ENCODE measurements around the gene CNTLN. TPM values are rescaled to one million over a fixed set of nuclear protein-coding genes. Genes with fewer than 3 reads are reported as not detected.
A peak's percentile ranks its signal among the peaks of the same experiment; 100 is the strongest.

The CNTLN gene
- total and polyA plus RNA-seq, 2 experiments from 2014 or later, result 17.7 to 21.8 TPM

DNA sequence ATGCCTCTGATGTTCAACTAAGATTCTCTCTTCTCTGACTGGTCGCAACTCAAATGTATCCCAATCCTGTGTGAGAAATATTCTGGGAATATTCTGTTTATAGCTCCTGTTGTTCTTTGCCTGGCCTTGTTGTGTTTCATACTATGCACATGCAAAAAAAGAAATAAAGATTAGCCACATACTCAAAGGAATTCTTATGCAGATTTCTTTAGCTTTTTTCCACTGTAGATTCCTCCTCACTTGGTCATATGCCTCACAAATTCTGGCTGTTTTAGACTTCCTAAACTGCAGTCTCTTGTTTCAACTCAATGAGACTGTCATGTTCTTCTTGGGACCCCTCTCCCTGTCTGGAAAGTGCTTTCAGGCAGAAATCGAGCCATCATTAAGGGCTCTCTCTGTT is 226.5 kb downstream of the CNTLN start:
- H3K36me3 ChIP-seq (ENCODE audit: insufficient read depth), result no peaks in the 10 kb centered on the region
- ATAC-seq, result no peak
- no peaks in the 10 kb centered on the region for H4K20me1 ChIP-seq (replicated peaks; ENCODE audit: insufficient read depth)
- DNase-seq (ENCODE audit: low spot score), result no peak
- H3K4me3 ChIP-seq, result no peak overlapping the region
- TF ChIP-seq, protein P1, sequence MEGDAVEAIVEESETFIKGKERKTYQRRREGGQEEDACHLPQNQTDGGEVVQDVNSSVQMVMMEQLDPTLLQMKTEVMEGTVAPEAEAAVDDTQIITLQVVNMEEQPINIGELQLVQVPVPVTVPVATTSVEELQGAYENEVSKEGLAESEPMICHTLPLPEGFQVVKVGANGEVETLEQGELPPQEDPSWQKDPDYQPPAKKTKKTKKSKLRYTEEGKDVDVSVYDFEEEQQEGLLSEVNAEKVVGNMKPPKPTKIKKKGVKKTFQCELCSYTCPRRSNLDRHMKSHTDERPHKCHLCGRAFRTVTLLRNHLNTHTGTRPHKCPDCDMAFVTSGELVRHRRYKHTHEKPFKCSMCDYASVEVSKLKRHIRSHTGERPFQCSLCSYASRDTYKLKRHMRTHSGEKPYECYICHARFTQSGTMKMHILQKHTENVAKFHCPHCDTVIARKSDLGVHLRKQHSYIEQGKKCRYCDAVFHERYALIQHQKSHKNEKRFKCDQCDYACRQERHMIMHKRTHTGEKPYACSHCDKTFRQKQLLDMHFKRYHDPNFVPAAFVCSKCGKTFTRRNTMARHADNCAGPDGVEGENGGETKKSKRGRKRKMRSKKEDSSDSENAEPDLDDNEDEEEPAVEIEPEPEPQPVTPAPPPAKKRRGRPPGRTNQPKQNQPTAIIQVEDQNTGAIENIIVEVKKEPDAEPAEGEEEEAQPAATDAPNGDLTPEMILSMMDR (conservative IDR thresholded peaks at IDR 0.05; ENCODE audit: low read depth in 2 of 2), result no peak
- no peaks in the 10 kb centered on the region for H3K9me2 ChIP-seq (ENCODE audit: insufficient read depth)
- Mint-ChIP-seq H3K4me3 (no peak overlapping the region), H3K27me3 (ENCODE audit: insufficient read depth, low read depth, poor library complexity) (no peaks in the 10 kb centered on the region), H3K4me1 (peaks cover 12% of the 10 kb centered on the region), H3K27ac (peak overlapping the region; percentile 88), H3K36me3 (ENCODE audit: low read depth) (peaks cover 11% of the 10 kb centered on the region; the same call in 2 of the 3 replicates), H3K9me3 (peaks cover 7% of the 10 kb centered on the region; the same call in 2 of the 3 replicates)
- H3F3A ChIP-seq (replicated peaks; ENCODE audit: low read depth), result no peaks in the 10 kb centered on the region
- H3K4me2 ChIP-seq, result no peak overlapping the region
- peak overlapping the region; percentile 17; the same call in 1 of the 2 replicates for H3K27ac ChIP-seq (ENCODE audit: low read depth)
- H3K79me2 ChIP-seq (replicated peaks; ENCODE audit: insufficient read depth), result no peaks in the 10 kb centered on the region
- H2AFZ ChIP-seq, result no peak overlapping the region
- H3K4me1 ChIP-seq (ENCODE audit: insufficient read depth), result peaks cover 5% of the 10 kb centered on the region
- H3K27me3 ChIP-seq (ENCODE audit: insufficient read depth), result no peaks in the 10 kb centered on the region

DNA sequence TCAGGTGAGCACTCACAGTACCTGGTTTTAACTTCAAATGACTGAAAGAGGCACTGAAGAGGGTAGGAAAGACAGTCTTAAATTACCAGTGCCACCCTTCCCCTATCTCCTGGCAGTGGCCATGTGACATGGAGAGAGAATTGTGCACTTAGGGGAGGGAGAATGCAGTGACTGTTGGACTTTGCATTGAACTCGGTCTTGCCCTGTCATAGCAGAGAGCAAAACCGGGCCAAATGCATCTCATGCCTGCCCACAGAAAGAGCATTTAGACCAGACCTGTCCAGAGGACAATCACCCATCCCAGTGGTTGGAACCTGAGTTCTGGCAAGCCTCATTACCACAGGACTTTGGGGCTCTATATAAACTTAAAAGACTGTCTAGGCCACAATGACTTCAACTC is 232.2 kb downstream of the CNTLN start:
- Mint-ChIP-seq H3K36me3 (ENCODE audit: low read depth) (peaks cover 59% of the 10 kb centered on the region), H3K27ac (no peak overlapping the region), H3K9me3 (peaks cover 7% of the 10 kb centered on the region; the same call in 2 of the 3 replicates), H3K4me3 (no peak overlapping the region), H3K4me1 (no peaks in the 10 kb centered on the region), H3K27me3 (ENCODE audit: insufficient read depth, low read depth, poor library complexity) (no peaks in the 10 kb centered on the region)
- peaks cover 15% of the 10 kb centered on the region; the same call in 1 of the 2 replicates for H3K9me2 ChIP-seq (ENCODE audit: insufficient read depth)
- no peaks in the 10 kb centered on the region for H3K36me3 ChIP-seq (ENCODE audit: insufficient read depth)
- no peak overlapping the region for H3K4me2 ChIP-seq
- no peaks in the 10 kb centered on the region for H3F3A ChIP-seq (replicated peaks; ENCODE audit: low read depth)
- DNase-seq (ENCODE audit: low spot score) (no peak), ATAC-seq (no peak)
- H3K4me1 ChIP-seq (ENCODE audit: insufficient read depth), result no peaks in the 10 kb centered on the region
- H2AFZ ChIP-seq, result no peak overlapping the region
- no peaks in the 10 kb centered on the region for H3K79me2 ChIP-seq (replicated peaks; ENCODE audit: insufficient read depth)
- H4K20me1 ChIP-seq (replicated peaks; ENCODE audit: insufficient read depth), result no peaks in the 10 kb centered on the region
- no peak overlapping the region for H3K27ac ChIP-seq (ENCODE audit: low read depth)
- no peaks in the 10 kb centered on the region for H3K27me3 ChIP-seq (ENCODE audit: insufficient read depth)
- H3K4me3 ChIP-seq, result no peak overlapping the region
- TF ChIP-seq, protein P2, sequence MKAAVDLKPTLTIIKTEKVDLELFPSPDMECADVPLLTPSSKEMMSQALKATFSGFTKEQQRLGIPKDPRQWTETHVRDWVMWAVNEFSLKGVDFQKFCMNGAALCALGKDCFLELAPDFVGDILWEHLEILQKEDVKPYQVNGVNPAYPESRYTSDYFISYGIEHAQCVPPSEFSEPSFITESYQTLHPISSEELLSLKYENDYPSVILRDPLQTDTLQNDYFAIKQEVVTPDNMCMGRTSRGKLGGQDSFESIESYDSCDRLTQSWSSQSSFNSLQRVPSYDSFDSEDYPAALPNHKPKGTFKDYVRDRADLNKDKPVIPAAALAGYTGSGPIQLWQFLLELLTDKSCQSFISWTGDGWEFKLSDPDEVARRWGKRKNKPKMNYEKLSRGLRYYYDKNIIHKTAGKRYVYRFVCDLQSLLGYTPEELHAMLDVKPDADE (IDR thresholded peaks at IDR 0.05), result no peak
- TF ChIP-seq NANOG (IDR thresholded peaks at IDR 0.05; ENCODE audit: borderline replicate concordance), result no peak
- no peak for TF ChIP-seq ZNF331 (CRISPR knock-in tag; IDR thresholded peaks at IDR 0.05; ENCODE audit: low read depth)
- TF ChIP-seq, protein P3, sequence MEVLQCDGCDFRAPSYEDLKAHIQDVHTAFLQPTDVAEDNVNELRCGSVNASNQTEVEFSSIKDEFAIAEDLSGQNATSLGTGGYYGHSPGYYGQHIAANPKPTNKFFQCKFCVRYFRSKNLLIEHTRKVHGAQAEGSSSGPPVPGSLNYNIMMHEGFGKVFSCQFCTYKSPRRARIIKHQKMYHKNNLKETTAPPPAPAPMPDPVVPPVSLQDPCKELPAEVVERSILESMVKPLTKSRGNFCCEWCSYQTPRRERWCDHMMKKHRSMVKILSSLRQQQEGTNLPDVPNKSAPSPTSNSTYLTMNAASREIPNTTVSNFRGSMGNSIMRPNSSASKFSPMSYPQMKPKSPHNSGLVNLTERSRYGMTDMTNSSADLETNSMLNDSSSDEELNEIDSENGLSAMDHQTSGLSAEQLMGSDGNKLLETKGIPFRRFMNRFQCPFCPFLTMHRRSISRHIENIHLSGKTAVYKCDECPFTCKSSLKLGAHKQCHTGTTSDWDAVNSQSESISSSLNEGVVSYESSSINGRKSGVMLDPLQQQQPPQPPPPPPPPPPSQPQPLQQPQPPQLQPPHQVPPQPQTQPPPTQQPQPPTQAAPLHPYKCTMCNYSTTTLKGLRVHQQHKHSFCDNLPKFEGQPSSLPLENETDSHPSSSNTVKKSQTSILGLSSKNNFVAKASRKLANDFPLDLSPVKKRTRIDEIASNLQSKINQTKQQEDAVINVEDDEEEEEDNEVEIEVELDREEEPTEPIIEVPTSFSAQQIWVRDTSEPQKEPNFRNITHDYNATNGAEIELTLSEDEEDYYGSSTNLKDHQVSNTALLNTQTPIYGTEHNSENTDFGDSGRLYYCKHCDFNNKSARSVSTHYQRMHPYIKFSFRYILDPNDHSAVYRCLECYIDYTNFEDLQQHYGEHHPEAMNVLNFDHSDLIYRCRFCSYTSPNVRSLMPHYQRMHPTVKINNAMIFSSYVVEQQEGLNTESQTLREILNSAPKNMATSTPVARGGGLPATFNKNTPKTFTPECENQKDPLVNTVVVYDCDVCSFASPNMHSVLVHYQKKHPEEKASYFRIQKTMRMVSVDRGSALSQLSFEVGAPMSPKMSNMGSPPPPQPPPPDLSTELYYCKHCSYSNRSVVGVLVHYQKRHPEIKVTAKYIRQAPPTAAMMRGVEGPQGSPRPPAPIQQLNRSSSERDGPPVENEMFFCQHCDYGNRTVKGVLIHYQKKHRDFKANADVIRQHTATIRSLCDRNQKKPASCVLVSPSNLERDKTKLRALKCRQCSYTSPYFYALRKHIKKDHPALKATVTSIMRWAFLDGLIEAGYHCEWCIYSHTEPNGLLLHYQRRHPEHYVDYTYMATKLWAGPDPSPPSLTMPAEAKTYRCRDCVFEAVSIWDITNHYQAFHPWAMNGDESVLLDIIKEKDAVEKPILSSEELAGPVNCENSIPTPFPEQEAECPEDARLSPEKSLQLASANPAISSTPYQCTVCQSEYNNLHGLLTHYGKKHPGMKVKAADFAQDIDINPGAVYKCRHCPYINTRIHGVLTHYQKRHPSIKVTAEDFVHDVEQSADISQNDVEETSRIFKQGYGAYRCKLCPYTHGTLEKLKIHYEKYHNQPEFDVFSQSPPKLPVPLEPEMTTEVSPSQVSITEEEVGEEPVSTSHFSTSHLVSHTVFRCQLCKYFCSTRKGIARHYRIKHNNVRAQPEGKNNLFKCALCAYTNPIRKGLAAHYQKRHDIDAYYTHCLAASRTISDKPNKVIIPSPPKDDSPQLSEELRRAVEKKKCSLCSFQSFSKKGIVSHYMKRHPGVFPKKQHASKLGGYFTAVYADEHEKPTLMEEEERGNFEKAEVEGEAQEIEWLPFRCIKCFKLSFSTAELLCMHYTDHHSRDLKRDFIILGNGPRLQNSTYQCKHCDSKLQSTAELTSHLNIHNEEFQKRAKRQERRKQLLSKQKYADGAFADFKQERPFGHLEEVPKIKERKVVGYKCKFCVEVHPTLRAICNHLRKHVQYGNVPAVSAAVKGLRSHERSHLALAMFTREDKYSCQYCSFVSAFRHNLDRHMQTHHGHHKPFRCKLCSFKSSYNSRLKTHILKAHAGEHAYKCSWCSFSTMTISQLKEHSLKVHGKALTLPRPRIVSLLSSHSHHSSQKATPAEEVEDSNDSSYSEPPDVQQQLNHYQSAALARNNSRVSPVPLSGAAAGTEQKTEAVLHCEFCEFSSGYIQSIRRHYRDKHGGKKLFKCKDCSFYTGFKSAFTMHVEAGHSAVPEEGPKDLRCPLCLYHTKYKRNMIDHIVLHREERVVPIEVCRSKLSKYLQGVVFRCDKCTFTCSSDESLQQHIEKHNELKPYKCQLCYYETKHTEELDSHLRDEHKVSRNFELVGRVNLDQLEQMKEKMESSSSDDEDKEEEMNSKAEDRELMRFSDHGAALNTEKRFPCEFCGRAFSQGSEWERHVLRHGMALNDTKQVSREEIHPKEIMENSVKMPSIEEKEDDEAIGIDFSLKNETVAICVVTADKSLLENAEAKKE (CRISPR knock-in tag; IDR thresholded peaks at IDR 0.05), result no peak
- TF ChIP-seq STAT1 (IDR thresholded peaks at IDR 0.05; ENCODE audit: unreplicated experiment), result no peak
- TF ChIP-seq ZNF114 (CRISPR knock-in tag; IDR thresholded peaks at IDR 0.05), result no peak
- no peak for TF ChIP-seq EZH2 (IDR thresholded peaks at IDR 0.05; ENCODE audit: low read depth, unreplicated experiment)
- no peak for TF ChIP-seq CREB1 (CRISPR knock-in tag; IDR thresholded peaks at IDR 0.05; ENCODE audit: low read depth)
- no peak for TF ChIP-seq EZH2phosphoT487 (IDR thresholded peaks at IDR 0.05; ENCODE audit: unreplicated experiment)
- TF ChIP-seq, protein P1 (conservative IDR thresholded peaks at IDR 0.05; ENCODE audit: low read depth in 2 of 2), result no peak
- TF ChIP-seq POLR2AphosphoS5 (IDR thresholded peaks at IDR 0.05; ENCODE audit: low read depth), result no peak
